ENCODE data around the gene FOXL3. TPM values are rescaled to one million over a fixed set of nuclear protein-coding genes. Genes with fewer than 3 reads are reported as not detected.
A peak's percentile ranks its signal among the peaks of the same experiment; 100 is the strongest.

FOXL3 gene
- total RNA-seq, 3 donors from 2014 or later (not counting 1 experiment from before 2014, with no cell fraction given): not detected

DNA sequence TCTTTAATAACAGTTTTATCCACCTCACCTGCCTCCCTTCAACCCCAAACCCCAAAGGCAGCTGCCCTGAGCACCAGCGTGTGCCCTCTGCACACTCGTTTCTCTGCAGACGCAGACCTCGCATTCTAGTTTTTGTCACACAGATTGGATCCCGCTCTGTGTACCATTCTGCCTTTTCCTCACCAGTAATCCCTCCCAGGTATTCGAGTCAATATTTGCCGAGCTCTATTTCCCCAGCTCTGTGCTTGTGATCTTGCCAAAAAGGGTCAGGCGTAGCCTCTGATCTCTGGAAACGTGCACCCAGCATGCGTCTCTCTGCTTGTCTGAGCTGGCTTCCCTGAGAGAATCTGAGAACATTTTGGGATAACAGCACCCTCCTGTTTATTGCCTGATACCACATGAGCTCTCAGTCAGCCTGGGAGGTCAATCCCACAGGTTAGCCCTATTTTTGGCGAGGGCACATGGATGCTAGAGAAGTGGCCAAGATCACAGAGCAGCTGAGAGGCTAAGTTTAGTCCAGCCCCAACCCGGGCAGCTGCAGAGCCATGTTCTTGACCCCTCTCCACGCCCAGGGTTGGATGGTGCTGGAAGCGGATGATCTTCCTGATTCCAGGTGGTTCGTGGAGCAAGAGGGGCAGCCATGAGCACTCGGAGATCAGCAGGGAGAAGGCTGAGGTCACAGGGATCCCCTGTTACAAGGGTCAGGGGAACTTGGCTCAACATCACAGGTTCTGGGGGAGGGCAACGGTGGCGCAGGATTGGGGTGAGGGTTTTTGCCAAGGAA lies 29.1 kb downstream of the FOXL3 start:
- TF ChIP-seq, protein P1, sequence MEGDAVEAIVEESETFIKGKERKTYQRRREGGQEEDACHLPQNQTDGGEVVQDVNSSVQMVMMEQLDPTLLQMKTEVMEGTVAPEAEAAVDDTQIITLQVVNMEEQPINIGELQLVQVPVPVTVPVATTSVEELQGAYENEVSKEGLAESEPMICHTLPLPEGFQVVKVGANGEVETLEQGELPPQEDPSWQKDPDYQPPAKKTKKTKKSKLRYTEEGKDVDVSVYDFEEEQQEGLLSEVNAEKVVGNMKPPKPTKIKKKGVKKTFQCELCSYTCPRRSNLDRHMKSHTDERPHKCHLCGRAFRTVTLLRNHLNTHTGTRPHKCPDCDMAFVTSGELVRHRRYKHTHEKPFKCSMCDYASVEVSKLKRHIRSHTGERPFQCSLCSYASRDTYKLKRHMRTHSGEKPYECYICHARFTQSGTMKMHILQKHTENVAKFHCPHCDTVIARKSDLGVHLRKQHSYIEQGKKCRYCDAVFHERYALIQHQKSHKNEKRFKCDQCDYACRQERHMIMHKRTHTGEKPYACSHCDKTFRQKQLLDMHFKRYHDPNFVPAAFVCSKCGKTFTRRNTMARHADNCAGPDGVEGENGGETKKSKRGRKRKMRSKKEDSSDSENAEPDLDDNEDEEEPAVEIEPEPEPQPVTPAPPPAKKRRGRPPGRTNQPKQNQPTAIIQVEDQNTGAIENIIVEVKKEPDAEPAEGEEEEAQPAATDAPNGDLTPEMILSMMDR (IDR thresholded peaks at IDR 0.05): no peak
- ATAC-seq (no peak), DNase-seq (no peak)
- H3K27ac Mint-ChIP-seq: no peak overlapping the region
- intact Hi-C loops (cut with micrococcal nuclease): no loop called here
- 77% methylated on average over 18 of the region's 18 CpGs for WGBS (ENCODE audit: insufficient coverage)
- H3K4me1 Mint-ChIP-seq: no peaks in the 10 kb centered on the region
- Histone ChIP-seq H3K4me1 (ENCODE audit: control insufficient read depth, insufficient read depth, low read length) (peaks cover 8% of the 10 kb centered on the region), H3K27ac (ENCODE audit: low read length) (no peak overlapping the region), H3K9me3 (ENCODE audit: control insufficient read depth, insufficient read depth, low read length) (no peaks in the 10 kb centered on the region), H3K27me3 (ENCODE audit: control insufficient read depth, insufficient read depth, low read length) (no peaks in the 10 kb centered on the region), H3K4me3 (ENCODE audit: low read length) (no peak overlapping the region), H3K36me3 (ENCODE audit: control insufficient read depth, insufficient read depth, low read length) (no peaks in the 10 kb centered on the region)
- H3K4me3 Mint-ChIP-seq: no peak overlapping the region
- no peaks in the 10 kb centered on the region for H3K9me3 Mint-ChIP-seq
- H3K27me3 Mint-ChIP-seq (ENCODE audit: low read depth in 2 of 2): peaks cover 23 to 52% of the 10 kb centered on the region in 2 donors
- H3K36me3 Mint-ChIP-seq: no peaks in the 10 kb centered on the region

DNA sequence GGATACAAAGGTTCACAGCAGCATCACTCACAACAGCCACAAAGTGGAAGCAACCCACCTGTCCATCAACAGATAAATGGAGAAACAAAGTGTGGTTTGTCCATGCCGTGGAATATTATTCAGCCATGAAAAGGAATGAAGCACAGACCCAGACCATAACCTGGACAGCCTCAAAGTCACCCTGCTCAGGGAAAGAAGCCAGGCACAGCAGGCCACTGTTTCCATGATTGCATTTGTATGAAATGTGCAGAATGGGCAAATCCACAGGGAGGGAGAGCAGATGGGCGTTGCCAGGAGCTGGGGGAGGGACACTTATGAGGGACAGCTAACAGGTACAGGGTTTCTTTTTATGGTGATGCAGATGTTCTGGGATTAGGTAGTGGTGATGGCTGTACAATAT lies 30.3 kb downstream of the FOXL3 start:
- no peak for ATAC-seq
- Mint-ChIP-seq H3K27ac (no peak overlapping the region), H3K36me3 (no peaks in the 10 kb centered on the region), H3K27me3 (ENCODE audit: low read depth in 2 of 2) (peaks cover 22 to 42% of the 10 kb centered on the region in 2 donors), H3K4me1 (no peaks in the 10 kb centered on the region), H3K4me3 (no peak overlapping the region), H3K9me3 (no peaks in the 10 kb centered on the region)
- H3K27me3 ChIP-seq (ENCODE audit: control insufficient read depth, insufficient read depth, low read length): no peaks in the 10 kb centered on the region
- peaks cover 8% of the 10 kb centered on the region for H3K4me1 ChIP-seq (ENCODE audit: control insufficient read depth, insufficient read depth, low read length)
- WGBS (ENCODE audit: insufficient coverage): 93% methylated on average over 2 of the region's 2 CpGs
- H3K36me3 ChIP-seq (ENCODE audit: control insufficient read depth, insufficient read depth, low read length): no peaks in the 10 kb centered on the region
- TF ChIP-seq, protein P1 (IDR thresholded peaks at IDR 0.05): no peak
- no peak for DNase-seq
- H3K27ac ChIP-seq (ENCODE audit: low read length): no peak overlapping the region
- no peak overlapping the region for H3K4me3 ChIP-seq (ENCODE audit: low read length)
- intact Hi-C loops (cut with micrococcal nuclease): loop anchor here (5.0 kb wide), 1 partner anchor 452 kb away; no protein-coding TSS in a partner anchor
- H3K9me3 ChIP-seq (ENCODE audit: control insufficient read depth, insufficient read depth, low read length): no peaks in the 10 kb centered on the region

DNA sequence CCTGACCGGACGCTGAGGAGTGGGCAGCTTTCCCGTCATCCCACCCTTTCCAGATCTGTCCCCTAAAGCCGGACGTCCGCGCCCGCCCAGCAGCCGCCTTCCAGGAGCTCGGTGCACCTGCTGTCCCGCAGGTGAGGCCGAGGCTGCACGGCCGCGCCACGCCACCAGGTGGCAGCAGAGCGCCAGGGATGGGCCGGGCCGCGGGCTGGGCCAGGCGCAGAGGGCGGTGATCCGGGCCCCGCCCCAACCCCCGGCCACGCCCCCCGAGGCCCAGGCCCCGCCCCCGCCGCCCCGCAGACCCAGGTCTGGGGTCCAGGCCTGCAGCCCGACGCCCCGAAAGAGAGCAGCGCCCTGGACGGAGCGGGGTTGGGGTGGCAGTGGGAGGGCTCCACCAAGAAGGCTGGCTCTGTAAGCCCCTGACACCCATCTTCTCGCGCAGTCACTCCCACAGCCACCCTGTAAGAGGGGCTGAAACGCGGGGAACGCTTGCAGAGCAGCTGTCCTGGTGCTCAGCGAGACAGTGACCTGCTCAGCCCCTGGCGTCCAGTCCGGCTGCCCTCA lies 32.2 kb downstream of the FOXL3 start:
- H3K4me3 ChIP-seq (ENCODE audit: low read length): no peak overlapping the region

More for the DNA sequence above, 32.2 kb downstream of the FOXL3 start:
- 15% methylated on average over 45 of the region's 45 CpGs for WGBS (ENCODE audit: insufficient coverage)
- Histone ChIP-seq H3K4me1 (ENCODE audit: control insufficient read depth, insufficient read depth, low read length) (peaks cover 8% of the 10 kb centered on the region), H3K36me3 (ENCODE audit: control insufficient read depth, insufficient read depth, low read length) (no peaks in the 10 kb centered on the region), H3K27ac (ENCODE audit: low read length) (no peak overlapping the region), H3K9me3 (ENCODE audit: control insufficient read depth, insufficient read depth, low read length) (peaks cover 3% of the 10 kb centered on the region), H3K27me3 (ENCODE audit: control insufficient read depth, insufficient read depth, low read length) (no peaks in the 10 kb centered on the region)
- no peak overlapping the region for H3K27ac Mint-ChIP-seq
- H3K27me3 Mint-ChIP-seq (ENCODE audit: low read depth in 2 of 2): peaks cover 15 to 24% of the 10 kb centered on the region in 2 donors
- no peaks in the 10 kb centered on the region for H3K36me3 Mint-ChIP-seq
- TF ChIP-seq, protein P1 (IDR thresholded peaks at IDR 0.05): peak; percentile 96
- H3K4me1 Mint-ChIP-seq: no peaks in the 10 kb centered on the region
- ATAC-seq (peak; percentile 93 to 100 (median 100)), DNase-seq (peak; percentile 83 to 90)
- H3K9me3 Mint-ChIP-seq: peaks cover 0 to 2% of the 10 kb centered on the region in 2 donors
- H3K4me3 Mint-ChIP-seq: no peak overlapping the region
- intact Hi-C loops (cut with micrococcal nuclease): loop anchor here (1.0 to 5.0 kb wide), 3 partner anchors 315 to 551 kb away; no protein-coding TSS in a partner anchor
